GM23338 (cell line): ENCODE measurements around the gene C11orf42. TPM values are rescaled to one million over a fixed set of nuclear protein-coding genes. Genes with fewer than 3 reads are reported as not detected.

ENCODE experiments used
- ATAC-seq: fragments of 200-7000 bp; cut with Tn5 transposase; 3 replicates; pipeline ENCODE4 v1.9.1; 2020
- DNase-seq: peaks from one replicate; pipeline ENCODE4 v3.0.0-alpha.2; 2015; ENCODE audit warnings: low spot score
- H2AFZ ChIP-seq: fragments of 200-600 bp; sonication (generic); 2 replicates; pipeline ENCODE4 v1.8.0; 2016; ENCODE audit warnings: antibody characterized with exemption, mild to moderate bottlenecking, moderate library complexity
- H3F3A ChIP-seq: fragments of 200-600 bp; sonication (generic); replicated peaks from 2 replicates; pipeline ENCODE4 v1.8.0; 2017; ENCODE audit warnings: antibody characterized with exemption, mixed run types, low read depth
- H3K27ac ChIP-seq: fragments of 200-600 bp; sonication (generic); 2 replicates; pipeline ENCODE4 v1.6.1; 2016; ENCODE audit warnings: low read depth
- H3K27me3 ChIP-seq: fragments of 200-600 bp; sonication (generic); 2 replicates; pipeline ENCODE4 v1.8.0; 2016; ENCODE audit warnings: mild to moderate bottlenecking, mixed run types, moderate library complexity; ENCODE audit not compliant: insufficient read depth
- H3K36me3 ChIP-seq: fragments of 200-600 bp; sonication (generic); 2 replicates; pipeline ENCODE4 v1.8.0; 2016; ENCODE audit warnings: mild to moderate bottlenecking; ENCODE audit not compliant: insufficient read depth
- H3K4me1 ChIP-seq: fragments of 200-600 bp; sonication (generic); 2 replicates; pipeline ENCODE4 v1.8.0; 2016; ENCODE audit warnings: mild to moderate bottlenecking, moderate library complexity; ENCODE audit not compliant: insufficient read depth
- H3K4me2 ChIP-seq: fragments of 200-600 bp; sonication (generic); 2 replicates; pipeline ENCODE4 v1.7.1; 2017; ENCODE audit warnings: mixed run types
- H3K4me3 ChIP-seq: fragments of 200-600 bp; sonication (generic); 2 replicates; pipeline ENCODE4 v1.6.1; 2016; ENCODE audit warnings: mixed run types
- H3K79me2 ChIP-seq: fragments of 200-600 bp; sonication (generic); replicated peaks from 2 replicates; pipeline ENCODE4 v1.8.0; 2017; ENCODE audit warnings: mild to moderate bottlenecking; ENCODE audit not compliant: insufficient read depth
- H3K9me2 ChIP-seq: fragments of 200-600 bp; sonication (generic); 2 replicates; pipeline ENCODE4 v1.8.0; 2017; ENCODE audit not compliant: insufficient read depth
- H4K20me1 ChIP-seq: fragments of 200-600 bp; sonication (generic); replicated peaks from 2 replicates; pipeline ENCODE4 v1.8.0; 2017; ENCODE audit warnings: mild to moderate bottlenecking; ENCODE audit not compliant: insufficient read depth
- H3K27ac Mint-ChIP-seq: 2 replicates; pipeline ENCODE4 v1.8.0; 2020; ENCODE audit warnings: inconsistent platforms, mild to moderate bottlenecking, moderate library complexity, mixed read lengths
- H3K27me3 Mint-ChIP-seq: 3 replicates; pipeline ENCODE4 v1.8.0; 2022; ENCODE audit warnings: low read depth, mild to moderate bottlenecking, moderate library complexity, mixed read lengths, inconsistent platforms; ENCODE audit not compliant: insufficient read depth, poor library complexity
- H3K36me3 Mint-ChIP-seq: 3 replicates; pipeline ENCODE4 v1.8.0; 2021; ENCODE audit warnings: low read depth, mild to moderate bottlenecking, inconsistent platforms, moderate library complexity, mixed read lengths
- H3K4me1 Mint-ChIP-seq: 3 replicates; pipeline ENCODE4 v1.8.0; 2020; ENCODE audit warnings: mild to moderate bottlenecking, inconsistent platforms, mixed read lengths
- H3K4me3 Mint-ChIP-seq: 3 replicates; pipeline ENCODE4 v1.8.0; 2021; ENCODE audit warnings: moderate library complexity, mild to moderate bottlenecking, inconsistent platforms, mixed read lengths
- H3K9me3 Mint-ChIP-seq: 3 replicates; pipeline ENCODE4 v1.8.0; 2020; ENCODE audit warnings: moderate library complexity, mild to moderate bottlenecking, inconsistent platforms, mixed read lengths
- EZH2phosphoT487 ChIP-seq: fragments of 200-600 bp; sonication (generic); IDR thresholded peaks from one replicate; pipeline ENCODE4 v1.8.1; 2018; ENCODE audit warnings: antibody characterized with exemption; ENCODE audit not compliant: unreplicated experiment
- JUNB ChIP-seq: IDR thresholded peaks from one replicate; pipeline ENCODE4 v1.6.1; 2016; ENCODE audit warnings: antibody characterized with exemption; ENCODE audit not compliant: unreplicated experiment
- STAT1 ChIP-seq: IDR thresholded peaks from one replicate; pipeline ENCODE4 v1.6.1; 2016; ENCODE audit warnings: antibody characterized with exemption; ENCODE audit not compliant: unreplicated experiment
- ZNF331 ChIP-seq: fragments of 250-450 bp; sonication (Bioruptor Pico); IDR thresholded peaks from 2 replicates; pipeline ENCODE4 v1.5.0; 2020; ENCODE audit warnings: low read depth, mild to moderate bottlenecking, moderate library complexity
- polyA plus RNA-seq: library from polyadenylated mRNA; unstranded; fragments of >200 nt; fragmentation: Nextera tagmentation; extraction: Ambion mirVana; gene quantifications from 2 replicates; pipeline ENCODE4 v1.2.1, GENCODE V29; 2016
- total RNA-seq: library from RNA; depleted of rRNA; stranded (reverse); fragments of >200 nt; shearing (Covaris generic); gene quantifications from 2 replicates; pipeline ENCODE4 v1.2.3, GENCODE V29; 2014
- TF ChIP-seq, protein P1 (sequence below), 2 experiments: fragments of 200-600 bp in 1 of 2; sonication (generic) in 1 of 2; conservative IDR thresholded peaks; 2 replicates each; pipeline versions ENCODE4 v1.5.1 to v1.6.1; 2016 to 2017; ENCODE audit warnings: antibody characterized with exemption in 2 of 2, low read depth in 2 of 2, mild to moderate bottlenecking in 2 of 2, moderate library complexity in 1 of 2
- TF ChIP-seq, protein P2 (sequence below): IDR thresholded peaks from 2 replicates; pipeline ENCODE4 v1.6.1; 2016; ENCODE audit warnings: antibody characterized with exemption

Gene C11orf42
- total and polyA plus RNA-seq, 2 experiments from 2014 or later, result not detected

DNA sequence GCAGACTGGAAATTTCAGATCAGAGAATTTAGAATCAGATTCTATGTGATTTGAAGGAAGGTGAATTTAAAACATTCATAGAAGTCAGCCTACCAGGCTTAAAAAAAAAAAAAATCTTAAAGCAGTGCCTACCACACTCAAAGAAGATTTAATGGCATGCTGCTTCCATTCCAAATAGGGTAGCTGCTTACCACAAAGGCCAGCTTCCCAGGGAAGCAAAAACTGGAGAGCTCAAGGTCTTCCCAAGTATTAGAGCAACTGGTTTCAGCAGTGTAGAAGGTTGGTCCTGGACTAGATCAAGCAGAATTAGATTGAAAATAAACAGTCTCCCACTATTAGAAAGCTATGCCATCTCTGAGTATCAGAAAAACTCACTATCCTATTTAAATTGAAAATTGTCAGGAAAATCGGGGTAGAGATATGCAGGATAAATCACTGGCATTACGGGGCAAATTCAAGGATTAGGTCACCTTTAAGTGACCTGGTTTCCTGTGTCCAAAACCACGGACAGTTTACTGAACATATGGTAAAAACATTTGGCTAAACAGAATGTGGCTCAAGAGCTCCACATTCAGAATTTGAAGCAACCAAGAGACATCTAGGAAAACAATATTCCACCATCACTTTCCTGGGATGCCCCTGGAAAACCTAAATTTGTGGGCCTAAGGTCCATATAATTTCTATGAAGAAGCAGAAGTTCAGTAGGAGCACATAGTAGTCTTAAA, 1.3 kb downstream of the C11orf42 start:
- Histone ChIP-seq H3K79me2 (no peaks in the 10 kb centered on the region), H3K4me1 (no peaks in the 10 kb centered on the region), H4K20me1 (peaks cover 5% of the 10 kb centered on the region; the same call in 1 of the 2 replicates), H3F3A (no peaks in the 10 kb centered on the region), H3K4me2 (no peak overlapping the region), H3K27ac (no peak overlapping the region), H3K27me3 (no peaks in the 10 kb centered on the region), H3K36me3 (no peaks in the 10 kb centered on the region), H3K4me3 (no peak overlapping the region), H2AFZ (no peak overlapping the region), H3K9me2 (no peaks in the 10 kb centered on the region)
- ATAC-seq, result no peak
- no peak for DNase-seq
- TF ChIP-seq STAT1, result no peak
- TF ChIP-seq, protein P1, sequence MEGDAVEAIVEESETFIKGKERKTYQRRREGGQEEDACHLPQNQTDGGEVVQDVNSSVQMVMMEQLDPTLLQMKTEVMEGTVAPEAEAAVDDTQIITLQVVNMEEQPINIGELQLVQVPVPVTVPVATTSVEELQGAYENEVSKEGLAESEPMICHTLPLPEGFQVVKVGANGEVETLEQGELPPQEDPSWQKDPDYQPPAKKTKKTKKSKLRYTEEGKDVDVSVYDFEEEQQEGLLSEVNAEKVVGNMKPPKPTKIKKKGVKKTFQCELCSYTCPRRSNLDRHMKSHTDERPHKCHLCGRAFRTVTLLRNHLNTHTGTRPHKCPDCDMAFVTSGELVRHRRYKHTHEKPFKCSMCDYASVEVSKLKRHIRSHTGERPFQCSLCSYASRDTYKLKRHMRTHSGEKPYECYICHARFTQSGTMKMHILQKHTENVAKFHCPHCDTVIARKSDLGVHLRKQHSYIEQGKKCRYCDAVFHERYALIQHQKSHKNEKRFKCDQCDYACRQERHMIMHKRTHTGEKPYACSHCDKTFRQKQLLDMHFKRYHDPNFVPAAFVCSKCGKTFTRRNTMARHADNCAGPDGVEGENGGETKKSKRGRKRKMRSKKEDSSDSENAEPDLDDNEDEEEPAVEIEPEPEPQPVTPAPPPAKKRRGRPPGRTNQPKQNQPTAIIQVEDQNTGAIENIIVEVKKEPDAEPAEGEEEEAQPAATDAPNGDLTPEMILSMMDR (conservative IDR thresholded peaks at IDR 0.05; ENCODE audit: low read depth in 2 of 2), result no peak
- no peak for TF ChIP-seq JUNB
- TF ChIP-seq, protein P2, sequence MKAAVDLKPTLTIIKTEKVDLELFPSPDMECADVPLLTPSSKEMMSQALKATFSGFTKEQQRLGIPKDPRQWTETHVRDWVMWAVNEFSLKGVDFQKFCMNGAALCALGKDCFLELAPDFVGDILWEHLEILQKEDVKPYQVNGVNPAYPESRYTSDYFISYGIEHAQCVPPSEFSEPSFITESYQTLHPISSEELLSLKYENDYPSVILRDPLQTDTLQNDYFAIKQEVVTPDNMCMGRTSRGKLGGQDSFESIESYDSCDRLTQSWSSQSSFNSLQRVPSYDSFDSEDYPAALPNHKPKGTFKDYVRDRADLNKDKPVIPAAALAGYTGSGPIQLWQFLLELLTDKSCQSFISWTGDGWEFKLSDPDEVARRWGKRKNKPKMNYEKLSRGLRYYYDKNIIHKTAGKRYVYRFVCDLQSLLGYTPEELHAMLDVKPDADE, result no peak
- Mint-ChIP-seq H3K27me3 (no peaks in the 10 kb centered on the region), H3K4me3 (no peak overlapping the region), H3K27ac (no peak overlapping the region), H3K9me3 (no peaks in the 10 kb centered on the region), H3K36me3 (0 out of 3 replicates have a peak, but pooled peaks cover 3% of the 10 kb centered on the region), H3K4me1 (no peaks in the 10 kb centered on the region)

DNA sequence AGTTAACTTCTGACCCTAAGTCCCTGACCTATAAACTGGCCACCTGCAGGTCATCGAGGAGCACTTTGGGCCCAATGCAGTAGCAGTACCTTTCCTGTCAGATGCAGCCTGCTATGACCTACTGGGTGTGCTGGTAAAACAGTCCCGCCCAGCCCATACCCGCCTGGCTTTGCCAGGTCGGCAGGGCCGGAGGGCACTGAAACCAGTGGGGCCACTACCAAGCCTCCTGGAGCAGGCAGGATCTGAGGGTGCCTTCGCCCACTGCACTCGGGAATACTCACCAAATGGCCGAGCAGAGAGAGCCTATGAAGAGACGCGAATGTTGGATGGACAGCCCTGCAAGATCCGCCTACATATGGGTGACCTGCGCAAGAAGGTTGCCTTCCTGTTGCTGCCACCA, 4.4 kb downstream of the C11orf42 start:
- H3K27ac ChIP-seq, result no peak overlapping the region
- no peaks in the 10 kb centered on the region for H3K4me1 ChIP-seq
- H3K4me3 ChIP-seq, result no peak overlapping the region
- DNase-seq, result no peak
- H3K4me1 Mint-ChIP-seq, result no peaks in the 10 kb centered on the region
- H3K27me3 Mint-ChIP-seq, result no peaks in the 10 kb centered on the region
- no peaks in the 10 kb centered on the region for H3K79me2 ChIP-seq
- no peaks in the 10 kb centered on the region for H3K9me2 ChIP-seq
- H3K9me3 Mint-ChIP-seq, result no peaks in the 10 kb centered on the region
- no peak; the same call in 2 of the 3 replicates for ATAC-seq
- no peak overlapping the region for H3K27ac Mint-ChIP-seq
- H2AFZ ChIP-seq, result no peak overlapping the region
- TF ChIP-seq STAT1, result no peak
- TF ChIP-seq EZH2phosphoT487, result no peak
- TF ChIP-seq, protein P1 (conservative IDR thresholded peaks at IDR 0.05; ENCODE audit: low read depth in 2 of 2), result no peak
- TF ChIP-seq ZNF331 (CRISPR knock-in tag), result no peak
- 0 out of 3 replicates have a peak, but pooled peaks cover 3% of the 10 kb centered on the region for H3K36me3 Mint-ChIP-seq
- 0 out of 2 replicates have a peak, but pooled peaks cover 5% of the 10 kb centered on the region for H4K20me1 ChIP-seq
- H3K27me3 ChIP-seq, result no peaks in the 10 kb centered on the region
- no peaks in the 10 kb centered on the region for H3F3A ChIP-seq
- no peak overlapping the region for H3K4me2 ChIP-seq
- H3K36me3 ChIP-seq, result no peaks in the 10 kb centered on the region
- H3K4me3 Mint-ChIP-seq, result no peak overlapping the region
